Measurements from ENCODE around the gene GPC3. TPM values are rescaled to one million over a fixed set of nuclear protein-coding genes. Genes with fewer than 3 reads are reported as not detected.

The GPC3 gene
- total and polyA plus RNA-seq, 2 of the 4 experiments (the other 2 are of a cell fraction) = not detected

DNA sequence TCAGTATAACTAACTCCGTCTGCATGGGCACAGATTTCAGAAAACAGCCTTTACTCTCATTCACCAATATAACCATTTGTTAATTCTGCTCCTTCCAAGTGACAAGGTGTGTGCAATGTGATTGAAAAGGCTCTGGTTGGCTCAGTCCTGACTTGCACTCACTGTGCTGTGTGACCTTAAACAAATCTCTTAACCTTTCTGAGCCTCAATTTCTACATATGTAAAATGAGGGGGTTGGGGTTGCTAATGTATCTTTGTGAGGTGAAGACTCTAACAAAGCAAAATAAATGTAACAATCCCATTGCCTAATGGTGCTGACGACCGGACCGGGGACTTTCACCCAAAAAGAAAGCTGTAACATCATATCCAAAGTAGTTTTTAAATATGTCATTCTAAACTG lies 457.6 kb downstream of the GPC3 start:
- no peaks in the 10 kb centered on the region for H3K9me1 ChIP-seq (ENCODE audit: insufficient read depth, low read length)
- no peak overlapping the region for H2AK9ac ChIP-seq (replicated peaks; ENCODE audit: low read depth, low read length, poor library complexity)
- in situ Hi-C loops (cut with MboI; ENCODE audit: low sequenced_read_pairs) = no loop called here
- H2BK15ac ChIP-seq (ENCODE audit: low read depth, low read length) = no peak overlapping the region
- no CpG with 5 or more reads among the region's 4 CpGs for WGBS, 2 experiments (ENCODE audit: extremely low coverage in 2 of 2, insufficient read length in 1 of 2)
- ChIA-PET CTCF (no interaction called here), POLR2A (ENCODE audit: unreplicated experiment) (no interaction called here)
- TF ChIP-seq RCOR1 (IDR thresholded peaks at IDR 0.05; ENCODE audit: insufficient replicate concordance, low read length) = no peak
- TF ChIP-seq, protein P1, sequence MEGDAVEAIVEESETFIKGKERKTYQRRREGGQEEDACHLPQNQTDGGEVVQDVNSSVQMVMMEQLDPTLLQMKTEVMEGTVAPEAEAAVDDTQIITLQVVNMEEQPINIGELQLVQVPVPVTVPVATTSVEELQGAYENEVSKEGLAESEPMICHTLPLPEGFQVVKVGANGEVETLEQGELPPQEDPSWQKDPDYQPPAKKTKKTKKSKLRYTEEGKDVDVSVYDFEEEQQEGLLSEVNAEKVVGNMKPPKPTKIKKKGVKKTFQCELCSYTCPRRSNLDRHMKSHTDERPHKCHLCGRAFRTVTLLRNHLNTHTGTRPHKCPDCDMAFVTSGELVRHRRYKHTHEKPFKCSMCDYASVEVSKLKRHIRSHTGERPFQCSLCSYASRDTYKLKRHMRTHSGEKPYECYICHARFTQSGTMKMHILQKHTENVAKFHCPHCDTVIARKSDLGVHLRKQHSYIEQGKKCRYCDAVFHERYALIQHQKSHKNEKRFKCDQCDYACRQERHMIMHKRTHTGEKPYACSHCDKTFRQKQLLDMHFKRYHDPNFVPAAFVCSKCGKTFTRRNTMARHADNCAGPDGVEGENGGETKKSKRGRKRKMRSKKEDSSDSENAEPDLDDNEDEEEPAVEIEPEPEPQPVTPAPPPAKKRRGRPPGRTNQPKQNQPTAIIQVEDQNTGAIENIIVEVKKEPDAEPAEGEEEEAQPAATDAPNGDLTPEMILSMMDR (conservative IDR thresholded peaks at IDR 0.05; ENCODE audit: low read depth, low read length) = no peak
- H3K4ac ChIP-seq (ENCODE audit: low read depth, low read length) = no peak overlapping the region
- no peak overlapping the region for H3K56ac ChIP-seq (ENCODE audit: extremely low read depth, insufficient read depth, low read length)
- H4K8ac ChIP-seq (ENCODE audit: low read depth in 2 of 2, low read length in 2 of 2) = no peak overlapping the region
- H3K27ac ChIP-seq (ENCODE audit: insufficient read depth, low read length) = no peak overlapping the region
- no peak overlapping the region for H2AK5ac ChIP-seq (ENCODE audit: low read depth, low read length)
- H4K91ac ChIP-seq (ENCODE audit: insufficient read depth, low read depth, low read length) = no peak overlapping the region
- no peak overlapping the region for H2BK120ac ChIP-seq (ENCODE audit: low read depth, low read length)
- no peak overlapping the region for H2BK20ac ChIP-seq (ENCODE audit: low read depth, low read length)
- H4K20me1 ChIP-seq (ENCODE audit: insufficient read depth, low read length) = no peaks in the 10 kb centered on the region
- no peak overlapping the region for H3K23ac ChIP-seq (ENCODE audit: low read depth, low read length)
- no TSS peak for BruUV-seq (replicated peaks)
- H3K27me3 ChIP-seq (ENCODE audit: control insufficient read depth, insufficient read depth, low read length) = peaks cover 2% of the 10 kb centered on the region; the same call in 1 of the 2 replicates
- H3K4me2 ChIP-seq (ENCODE audit: low read depth, low read length) = no peak overlapping the region
- intact Hi-C loops (cut with micrococcal nuclease) = no loop called here
- H3K36me3 ChIP-seq (ENCODE audit: control insufficient read depth, insufficient read depth, low read length) = no peaks in the 10 kb centered on the region
- dilution Hi-C loops (cut with HindIII; ENCODE audit: low sequenced_read_pairs, unreplicated experiment) = no loop called here
- no peak overlapping the region for H3K18ac ChIP-seq (ENCODE audit: low read depth, low read length)
- no peak overlapping the region for H3K14ac ChIP-seq (replicated peaks; ENCODE audit: low read depth, low read length)
- no peak overlapping the region for H4K5ac ChIP-seq (ENCODE audit: low read depth, low read length)
- no peak overlapping the region for H2BK5ac ChIP-seq (ENCODE audit: low read depth, low read length, poor library complexity, severe bottlenecking)
- no peak overlapping the region for H2AFZ ChIP-seq (replicated peaks; ENCODE audit: low read length, poor library complexity)
- H3K9ac ChIP-seq (ENCODE audit: low read depth, low read length) = no peak overlapping the region
- H3K9me3 ChIP-seq (ENCODE audit: control insufficient read depth, insufficient read depth, low read length) = no peaks in the 10 kb centered on the region
- no peaks in the 10 kb centered on the region for H3K79me1 ChIP-seq (ENCODE audit: low read depth in 1 of 2, low read length in 2 of 2)
- H3K4me1 ChIP-seq (ENCODE audit: control insufficient read depth, insufficient read depth, low read length) = no peaks in the 10 kb centered on the region
- no peak overlapping the region for H3K4me3 ChIP-seq (ENCODE audit: insufficient read depth, low read depth, low read length)
- no peak for DNase-seq
- ATAC-seq (ENCODE audit: low read depth) = no peak

Data from IMR-90 (cell line).